HTERT RPE-1 (cell line): ENCODE data around the gene BTBD17.

ENCODE experiments used
- in situ Hi-C: fragments of 300-500 bp; cut with MboI; formaldehyde crosslinking; loops from 4 replicates; pipeline ENCODE4 v1.14.3; 2020; ENCODE audit warnings: low sequenced_read_pairs

BTBD17 gene

DNA sequence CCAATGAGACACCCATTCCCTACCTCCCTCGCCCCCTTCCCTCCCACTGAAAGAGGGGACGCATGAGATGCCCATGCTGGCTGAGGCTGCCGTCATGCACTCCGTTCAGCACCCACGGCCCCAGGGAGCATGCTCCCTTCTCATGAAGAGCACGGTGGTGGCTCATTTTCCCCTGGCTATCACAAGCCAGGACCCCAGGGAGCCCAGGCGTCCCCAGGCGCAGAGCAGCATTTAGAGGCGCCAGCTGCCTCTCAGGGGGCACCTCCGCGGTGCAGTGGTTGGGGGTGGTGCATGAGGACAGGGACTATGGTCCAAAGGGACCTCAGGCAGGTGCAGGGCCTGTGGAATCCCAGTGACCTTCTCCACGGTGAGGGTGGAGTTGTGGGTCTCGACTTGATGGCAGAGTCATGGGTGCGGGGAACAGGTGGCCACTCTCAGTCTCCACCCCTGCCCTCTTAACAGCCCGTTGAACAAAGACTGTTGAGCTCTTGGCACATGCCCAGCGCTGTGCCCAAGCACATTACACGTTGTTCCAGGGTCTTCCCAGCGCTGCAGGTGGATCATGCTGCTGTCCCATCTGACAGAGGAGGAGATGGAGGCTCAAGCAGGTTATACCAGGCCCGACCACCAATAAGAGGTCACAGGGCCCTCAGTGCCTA is 22.0 kb downstream of the BTBD17 start:
- in situ Hi-C loops = no loop called here

DNA sequence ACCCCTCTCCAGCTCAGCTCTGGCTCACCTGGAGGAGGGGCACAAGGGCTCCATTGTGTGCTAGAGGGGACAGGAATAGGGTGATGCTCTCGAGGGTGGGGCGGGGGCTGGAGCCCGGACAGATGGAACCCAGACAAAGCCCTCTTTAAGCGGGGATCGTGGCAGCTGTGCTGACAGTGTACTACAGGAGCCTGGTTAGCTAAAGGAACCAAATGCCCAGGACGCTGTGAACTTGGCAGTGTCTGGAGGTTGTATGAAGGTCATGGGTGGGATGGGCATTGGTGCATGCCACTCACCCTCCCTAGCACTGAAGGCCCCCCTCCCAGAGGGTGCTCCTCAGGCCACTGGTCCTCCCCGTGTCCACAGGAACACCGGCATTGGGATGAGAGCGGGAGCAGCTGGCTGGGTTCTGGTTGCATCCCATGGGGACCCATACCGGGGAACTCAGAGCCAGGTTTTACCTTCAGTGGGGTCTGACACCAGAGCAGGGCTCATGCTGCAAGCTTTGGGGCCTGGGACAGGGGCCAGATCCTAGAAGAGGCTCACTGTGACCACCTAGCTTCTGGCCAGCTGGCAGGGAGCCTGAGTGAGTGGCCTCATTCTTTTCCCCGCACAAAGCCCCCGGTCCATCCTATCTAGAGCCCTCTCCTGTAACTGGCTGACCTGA is 23.7 kb downstream of the BTBD17 start:
- in situ Hi-C loops = no loop called here

DNA sequence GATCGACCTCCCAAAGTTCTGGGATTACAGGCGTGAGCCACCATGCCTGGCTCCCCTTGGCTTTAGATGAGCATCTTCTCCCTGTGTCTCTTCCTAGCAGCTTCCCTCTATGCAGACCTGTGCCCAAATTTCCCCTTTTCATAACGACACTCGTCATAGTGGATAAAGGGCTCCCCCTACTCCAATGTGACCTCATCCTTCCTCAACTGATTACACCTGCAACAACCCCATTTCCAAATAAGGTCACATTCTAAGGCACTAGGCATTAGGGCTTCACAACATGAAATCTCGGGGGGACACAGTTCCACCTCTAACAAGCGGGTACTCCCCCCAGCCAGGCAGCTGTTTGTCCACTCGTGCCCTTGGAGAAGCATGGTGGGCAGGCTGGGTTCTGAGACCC is 25.4 kb downstream of the BTBD17 start:
- in situ Hi-C loops = no loop called here

DNA sequence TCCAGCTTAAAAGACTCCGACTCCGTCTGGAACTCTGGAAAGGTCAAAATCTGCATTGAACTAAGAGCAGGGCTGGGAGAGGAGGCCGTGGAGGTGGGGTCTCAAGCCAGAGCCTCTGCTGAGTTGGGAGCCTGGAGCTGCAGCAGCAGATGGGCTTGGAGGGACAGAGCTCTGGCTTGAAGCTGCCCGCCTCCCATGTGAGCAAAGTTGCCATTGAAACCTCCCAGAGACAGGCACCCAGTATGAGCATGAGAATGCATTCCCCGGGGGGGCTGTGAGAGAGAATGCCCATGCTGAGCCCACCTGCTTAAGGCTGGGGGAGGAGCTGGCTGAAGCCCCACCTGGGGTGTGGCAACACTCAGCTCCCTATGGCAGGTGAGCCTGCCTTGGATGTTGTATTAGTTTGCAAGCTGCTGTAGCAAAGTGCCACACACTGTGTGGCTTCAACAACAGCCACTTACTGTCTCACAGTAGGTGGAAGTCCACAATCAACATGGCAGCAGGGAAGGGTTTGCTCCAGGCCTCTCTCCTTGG is 26.1 kb downstream of the BTBD17 start:
- in situ Hi-C loops = no loop called here

DNA sequence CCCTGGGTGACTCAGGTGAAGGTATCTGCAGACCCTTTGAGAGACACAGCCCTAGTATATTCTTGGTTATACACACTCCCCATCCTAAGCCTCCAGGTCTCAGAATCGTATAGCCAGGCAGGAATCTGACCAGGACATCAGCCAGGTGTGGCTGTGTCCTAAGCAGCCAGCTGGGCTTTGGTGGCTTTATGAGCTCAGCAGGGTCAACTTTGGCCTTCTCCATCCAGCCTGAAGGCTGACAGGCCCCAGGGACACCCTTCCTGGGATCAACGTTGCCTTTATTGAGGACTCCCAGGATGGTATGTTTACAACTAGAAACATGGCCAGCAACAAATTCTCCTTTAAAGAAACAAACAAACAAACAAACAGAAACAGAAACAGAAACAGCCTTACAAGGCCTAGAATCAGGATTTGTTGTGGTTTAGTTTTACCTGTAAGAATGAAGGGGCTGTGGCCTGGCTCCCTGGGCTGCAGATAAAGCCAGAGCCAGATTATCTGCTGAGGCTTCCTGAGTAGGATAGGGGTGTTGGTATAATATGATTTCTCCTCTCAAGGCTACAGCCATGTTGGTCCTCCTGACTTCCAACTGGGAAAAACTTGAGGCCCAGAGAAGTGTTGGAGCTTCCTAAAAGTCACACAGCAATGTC is 27.2 kb downstream of the BTBD17 start:
- in situ Hi-C loops = no loop called here

DNA sequence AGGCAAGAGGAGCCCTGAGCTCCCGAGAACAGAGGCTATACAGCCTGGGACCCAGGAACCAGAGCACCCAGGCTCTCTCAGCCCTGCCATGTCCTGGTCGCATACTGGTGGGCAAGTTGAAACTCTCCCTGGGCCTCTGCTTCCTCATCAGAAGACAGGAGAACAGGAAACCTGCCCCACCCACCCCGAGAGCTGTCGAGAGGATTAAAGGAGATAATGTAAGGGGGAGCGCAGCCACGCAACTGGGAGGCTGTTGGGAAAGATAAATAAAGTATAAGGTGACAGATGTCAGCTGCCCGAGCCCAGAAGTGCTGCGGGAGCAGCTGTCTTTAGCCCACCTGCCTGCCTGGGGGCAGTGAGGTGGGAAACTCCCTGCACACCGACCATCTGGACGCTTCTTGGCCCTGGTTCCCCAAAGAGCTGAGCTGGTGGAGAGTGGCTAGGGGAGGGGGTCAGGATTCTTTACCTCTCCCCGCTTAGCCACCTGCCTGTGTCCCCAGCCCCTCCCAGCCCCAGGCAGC is 28.8 kb downstream of the BTBD17 start:
- in situ Hi-C loops = no loop called here

DNA sequence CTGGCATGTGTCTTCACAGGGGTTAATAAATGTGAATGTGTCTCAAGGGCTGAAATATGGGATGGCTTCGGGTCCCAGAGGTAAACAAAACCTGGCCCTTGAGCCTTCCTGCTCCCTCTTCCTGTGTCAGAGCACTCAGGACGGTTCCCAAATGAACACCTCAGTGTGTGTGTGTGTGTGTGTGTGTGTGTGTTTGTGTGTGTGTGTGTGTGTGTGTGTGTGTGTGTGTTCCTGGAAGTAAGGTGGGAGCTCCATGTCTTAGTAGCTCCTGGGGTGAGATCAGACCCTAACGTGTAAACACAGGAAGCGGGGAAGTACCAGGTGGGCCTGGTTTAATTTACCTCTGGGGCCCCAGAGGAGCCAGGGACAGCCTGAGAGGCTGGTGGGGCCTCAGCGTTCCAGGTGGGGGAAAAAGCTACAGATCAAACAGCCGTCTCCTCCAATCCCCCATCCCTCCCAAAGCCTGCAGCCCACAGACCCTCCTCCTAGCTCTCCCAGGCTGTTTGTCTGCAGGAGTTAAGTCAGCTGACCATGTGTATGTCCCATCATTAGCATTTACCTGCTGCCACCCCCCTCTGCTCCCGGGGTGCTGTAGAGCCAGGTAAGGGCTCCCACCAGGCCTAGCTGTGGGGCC is 29.5 kb downstream of the BTBD17 start:
- in situ Hi-C loops = no loop called here

DNA sequence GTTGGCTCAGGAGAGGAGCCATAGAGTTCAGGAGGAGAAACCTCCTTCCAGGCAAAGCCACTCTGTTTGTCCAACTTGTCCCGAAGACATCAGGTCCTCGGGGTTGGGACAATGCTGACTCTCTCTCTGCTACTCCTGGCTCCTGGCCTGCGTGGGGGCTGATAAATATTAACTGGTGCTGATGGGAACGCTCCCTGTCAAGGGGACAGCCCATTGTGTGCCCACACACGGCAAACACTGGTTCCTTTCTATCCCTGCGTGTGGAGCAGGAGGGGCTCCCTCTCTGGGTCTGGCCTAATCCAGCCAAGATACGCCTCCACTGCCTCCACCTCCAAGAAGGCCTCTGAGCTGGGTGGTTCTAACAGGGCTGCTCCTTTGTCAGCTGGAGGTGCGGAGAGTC is 31.2 kb downstream of the BTBD17 start:
- in situ Hi-C loops = no loop called here

DNA sequence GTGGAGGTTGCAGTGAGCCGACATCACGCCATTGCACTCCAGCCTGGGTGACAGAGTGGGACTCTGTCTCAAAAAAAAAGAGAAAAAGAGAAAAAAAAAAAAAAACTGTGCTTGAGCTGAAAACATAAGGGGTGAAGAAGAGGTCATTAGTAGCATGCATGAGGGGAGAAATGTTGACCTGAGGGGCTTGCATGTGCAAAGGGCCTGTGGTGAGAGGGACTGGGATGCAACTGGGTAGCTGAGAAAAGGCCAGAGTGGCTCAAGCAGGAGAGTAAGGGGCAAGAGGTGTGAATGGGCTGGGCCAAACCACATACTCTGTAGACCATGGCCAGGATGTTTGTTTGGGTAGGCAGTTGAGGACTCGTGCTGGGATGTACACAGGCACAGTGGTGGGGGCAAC is 32.3 kb downstream of the BTBD17 start:
- in situ Hi-C loops = no loop called here

DNA sequence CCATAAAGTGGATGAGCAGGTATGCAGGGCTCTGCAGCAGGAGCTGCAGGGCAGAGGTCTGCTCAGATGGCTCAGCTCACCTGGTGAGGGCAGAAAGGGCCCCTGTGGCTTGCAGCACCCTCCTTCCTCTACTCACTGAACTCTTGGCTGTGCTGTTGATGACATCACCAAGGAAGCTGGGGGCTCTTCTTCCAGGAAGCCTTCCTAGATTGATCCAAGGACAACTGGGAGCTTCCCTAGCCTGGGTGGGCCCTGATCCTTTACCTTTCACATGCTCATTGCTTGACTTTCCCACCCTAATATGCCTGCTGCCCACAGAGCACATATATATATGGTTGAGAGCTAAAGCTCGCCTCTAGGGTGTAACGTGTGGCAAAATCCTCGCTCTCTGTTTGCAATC is 33.2 kb downstream of the BTBD17 start:
- in situ Hi-C loops = no loop called here

DNA sequence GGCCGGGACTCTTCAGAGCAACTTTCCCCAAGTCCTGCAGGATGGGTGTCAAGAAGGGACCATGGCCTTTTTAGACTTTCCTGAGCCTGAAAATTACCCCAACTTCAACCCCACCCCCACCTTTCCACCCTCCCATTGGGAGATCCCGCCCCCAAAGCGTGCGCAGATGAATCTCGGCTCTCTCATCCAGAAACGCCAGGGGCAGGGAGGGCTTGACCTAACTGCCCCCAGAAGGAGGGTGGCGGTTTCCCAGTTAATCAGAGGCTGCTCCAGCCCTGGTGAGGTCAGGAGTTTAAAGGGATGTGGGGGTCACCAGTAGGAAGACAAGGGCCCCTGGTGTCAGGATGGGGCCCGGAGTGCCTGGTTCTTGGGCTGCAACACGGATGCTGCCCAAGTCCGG is 35.2 kb downstream of the BTBD17 start:
- in situ Hi-C loops = no loop called here

DNA sequence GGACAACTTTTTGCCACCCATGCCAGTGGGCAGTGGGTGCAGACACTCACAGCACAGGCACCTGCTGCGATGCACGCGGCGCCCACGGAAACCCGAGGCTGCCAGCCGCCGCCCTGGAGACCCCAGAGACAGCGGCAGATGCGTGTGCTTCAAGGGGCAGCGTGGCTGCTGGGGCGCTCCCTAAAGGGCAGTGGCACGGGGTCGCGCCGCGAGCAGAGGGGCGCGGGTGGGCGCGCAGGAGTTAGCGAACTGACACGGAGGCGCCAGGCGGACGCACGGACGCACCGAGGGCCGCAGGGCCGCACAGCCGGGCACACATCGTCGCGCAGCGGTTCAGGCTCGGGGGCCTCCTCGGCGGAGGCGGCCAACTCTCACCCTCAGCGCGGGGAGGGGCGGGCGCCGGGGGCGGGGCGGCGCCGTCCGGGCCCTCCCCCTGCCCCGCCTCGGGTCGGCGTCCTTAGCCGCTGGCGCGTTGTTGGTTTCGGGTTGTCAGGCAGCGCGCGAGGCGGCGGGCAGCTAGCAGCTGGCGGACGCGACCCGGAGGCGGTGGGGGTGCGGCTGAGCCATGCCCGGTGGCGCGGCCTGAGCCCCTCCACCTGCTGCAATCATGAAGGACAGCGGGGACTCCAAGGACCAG is 35.8 kb downstream of the BTBD17 start, which contains the start of gene KIF19:
KIF19 (plus strand) TSS at position 484 of the 637 bp plus-strand sequence; CDS start at position 608, 124 bp downstream.
- in situ Hi-C loops = no loop called here

DNA sequence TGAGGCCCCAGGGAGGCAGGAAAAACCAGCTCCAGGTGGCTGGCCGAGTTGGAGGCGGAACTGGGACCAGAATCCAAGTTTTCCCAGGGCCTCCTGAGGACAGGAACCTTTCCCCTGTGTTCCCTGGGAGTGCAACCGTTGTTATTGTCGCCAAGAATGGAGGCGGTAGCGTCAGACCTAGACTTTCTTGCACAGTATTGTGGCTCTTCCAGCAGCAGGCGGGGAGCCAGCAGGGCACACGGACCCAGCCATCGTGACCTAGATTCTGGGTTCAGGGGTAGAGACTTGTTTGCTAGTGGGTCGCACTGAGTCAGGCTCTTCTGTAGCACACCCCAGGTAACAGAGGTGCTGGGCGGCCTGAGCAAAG is 36.3 kb downstream of the BTBD17 start:
- in situ Hi-C loops = no loop called here

DNA sequence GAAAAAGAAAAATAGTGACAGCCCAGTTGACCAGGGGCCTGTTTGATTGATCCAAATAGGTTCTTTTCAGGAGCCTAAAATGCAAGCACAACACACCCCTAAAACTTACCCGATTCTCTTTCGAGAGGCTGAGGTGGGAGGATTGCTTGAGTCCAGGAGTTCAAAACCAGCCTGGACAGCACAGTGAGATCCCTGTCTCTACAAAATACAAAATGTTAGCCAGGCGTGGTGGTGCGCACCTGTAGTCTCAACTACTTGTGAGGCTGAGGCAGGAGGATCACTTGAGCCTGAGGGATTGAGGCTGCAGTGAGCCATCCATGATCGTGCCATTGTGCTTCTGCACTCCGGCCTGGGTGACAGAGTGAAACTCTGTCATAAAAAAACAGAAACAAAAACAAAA is 37.1 kb downstream of the BTBD17 start:
- in situ Hi-C loops = no loop called here

DNA sequence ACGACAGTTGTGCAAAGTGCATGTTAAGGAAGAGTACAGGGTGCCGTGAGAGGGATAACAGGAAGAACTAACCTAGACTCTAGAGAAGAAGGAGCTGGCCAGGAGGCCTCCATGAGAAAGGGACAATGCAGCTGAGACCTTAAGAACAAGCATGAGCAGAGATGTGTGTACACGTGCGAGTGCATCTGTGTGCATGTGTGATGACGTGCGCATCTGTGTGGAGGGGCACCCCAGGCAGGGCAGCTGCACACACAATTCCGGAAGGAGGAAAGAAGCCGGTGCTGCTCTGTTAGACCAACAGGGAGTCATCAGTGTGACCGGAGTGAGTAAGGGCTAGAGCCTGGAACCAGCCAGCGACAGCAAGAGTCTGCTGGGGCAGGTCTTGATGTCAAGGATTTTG is 43.3 kb downstream of the BTBD17 start:
- in situ Hi-C loops = no loop called here

DNA sequence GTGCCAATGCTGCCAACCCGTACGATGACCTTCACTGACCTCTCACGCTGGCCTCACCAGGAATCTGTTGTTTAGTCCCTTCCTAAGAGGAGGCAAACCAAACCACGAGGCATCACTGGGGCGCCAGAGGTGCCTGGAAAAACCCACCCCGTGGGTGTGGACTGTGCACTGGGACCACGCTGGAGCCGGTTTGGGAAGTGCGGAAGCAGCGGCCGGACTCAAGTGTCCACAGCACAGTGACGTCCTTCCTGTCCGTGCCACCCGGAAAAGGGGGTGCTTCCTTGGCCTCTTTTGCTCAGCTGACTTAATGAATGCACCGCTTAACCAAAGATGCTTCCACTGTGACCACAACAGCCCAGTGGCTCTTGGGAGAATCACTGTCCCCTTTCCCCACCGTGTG is 44.6 kb downstream of the BTBD17 start:
- in situ Hi-C loops = no loop called here

DNA sequence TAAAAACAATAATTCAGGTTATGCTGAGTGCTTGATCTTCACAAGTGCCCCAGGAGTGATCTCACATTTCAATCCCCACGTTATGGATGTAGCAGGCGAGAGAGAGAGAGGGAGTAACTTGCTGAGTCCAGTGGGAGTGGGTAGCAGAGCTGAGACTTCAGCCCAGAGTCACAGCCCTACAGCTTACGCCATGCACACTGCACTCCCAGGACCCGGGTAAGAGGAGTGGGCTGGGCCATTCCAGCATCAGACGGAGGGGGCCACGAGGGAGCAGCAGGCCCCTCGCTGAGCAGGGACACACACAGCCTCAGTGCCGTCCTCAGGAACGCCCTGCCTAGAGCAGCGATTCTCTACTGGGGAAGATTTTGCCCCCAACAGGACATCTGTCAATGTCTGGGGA is 45.4 kb downstream of the BTBD17 start:
- in situ Hi-C loops = no loop called here

DNA sequence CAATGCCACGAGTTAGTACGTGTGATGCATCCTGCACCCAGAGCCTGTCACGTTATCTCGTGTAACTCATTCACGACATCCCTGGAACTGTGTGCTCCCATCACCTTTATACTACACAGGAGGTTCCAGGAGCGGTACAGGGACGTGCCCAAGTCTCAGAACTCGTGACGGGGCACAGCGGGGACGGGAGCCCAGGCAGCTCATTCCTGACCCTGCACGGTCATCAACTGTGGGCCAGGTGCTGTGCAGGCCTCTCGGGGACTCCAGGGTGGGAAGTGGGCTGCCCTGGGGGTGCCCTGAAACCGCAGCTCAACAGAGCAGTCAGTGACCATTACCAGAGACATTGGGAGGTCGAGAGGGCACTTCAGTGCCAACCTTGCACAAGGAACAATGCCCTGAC is 46.8 kb downstream of the BTBD17 start:
- in situ Hi-C loops = no loop called here

DNA sequence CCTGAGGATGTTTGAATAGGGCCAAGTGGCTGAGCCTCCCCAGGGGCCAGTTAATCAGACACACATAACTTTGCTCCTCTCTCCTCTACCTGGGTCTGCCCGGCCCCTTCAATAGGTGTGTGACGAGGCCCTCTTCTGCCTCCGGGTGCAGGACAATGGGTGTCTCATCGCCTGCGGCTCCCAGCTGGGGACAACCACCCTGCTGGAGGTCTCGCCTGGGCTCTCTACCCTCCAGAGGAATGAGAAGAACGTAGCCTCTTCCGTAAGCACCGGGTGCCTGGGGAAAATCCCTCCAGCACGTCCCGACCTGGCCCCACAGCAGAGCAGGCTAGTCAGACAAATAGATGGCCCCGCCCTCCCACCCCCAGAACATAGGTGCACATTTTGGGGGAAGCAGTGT is 51.8 kb downstream of the BTBD17 start:
- in situ Hi-C loops = no loop called here

DNA sequence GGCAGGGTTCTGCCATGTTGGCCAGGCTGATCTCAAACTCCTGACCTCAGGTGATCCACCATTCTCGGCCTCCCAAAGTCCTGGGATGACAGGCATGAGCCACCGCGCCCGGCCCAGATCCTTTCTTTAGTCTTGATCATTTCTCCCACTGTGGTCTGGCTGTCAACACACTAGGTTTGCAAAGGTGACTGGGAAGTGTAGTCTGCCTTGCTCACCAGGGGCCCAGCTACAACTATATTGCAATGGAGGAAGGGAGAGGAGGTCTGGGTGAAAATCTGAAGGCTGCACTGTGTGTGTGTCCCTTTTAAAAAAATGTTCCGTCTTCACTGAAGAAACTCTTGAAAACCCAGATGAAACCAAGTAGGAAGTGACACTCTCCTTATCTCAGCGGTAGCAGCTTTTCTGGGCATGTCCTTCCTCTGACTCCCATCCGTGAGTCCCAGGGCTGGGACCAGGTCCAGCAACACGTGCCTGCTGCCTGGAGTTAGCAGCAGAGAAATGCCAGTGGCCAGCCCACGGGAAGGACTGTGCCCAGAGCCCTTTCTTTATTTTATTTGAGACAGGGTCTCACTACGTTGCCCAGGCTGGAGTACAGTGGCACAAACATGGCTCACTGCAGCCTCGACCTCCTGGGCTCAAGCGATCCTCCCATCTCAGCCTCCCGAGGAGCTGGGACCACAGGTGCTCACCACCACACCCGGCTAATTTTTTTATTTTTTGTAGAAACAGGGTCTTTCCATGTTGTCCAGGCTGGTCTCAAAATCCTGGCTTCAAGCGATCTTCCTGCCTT is 53.5 kb downstream of the BTBD17 start:
- in situ Hi-C loops = no loop called here
